B cell (primary cell): ENCODE measurements around the gene VIL1.

Source experiments
- EZH2 ChIP-seq: IDR thresholded peaks from 2 replicates; pipeline ENCODE4 v1.6.1; 2012; ENCODE audit warnings: borderline replicate concordance, low read depth, mild to moderate bottlenecking, moderate library complexity, low read length; ENCODE audit not compliant: insufficient read depth, poor library complexity, severe bottlenecking
- TF ChIP-seq, protein P1 (sequence below): fragments of 200-600 bp; IDR thresholded peaks from one replicate; pipeline ENCODE4 v1.8.0; 2022; ENCODE audit warnings: antibody characterized with exemption, mild to moderate bottlenecking

- TF ChIP-seq, protein P1, sequence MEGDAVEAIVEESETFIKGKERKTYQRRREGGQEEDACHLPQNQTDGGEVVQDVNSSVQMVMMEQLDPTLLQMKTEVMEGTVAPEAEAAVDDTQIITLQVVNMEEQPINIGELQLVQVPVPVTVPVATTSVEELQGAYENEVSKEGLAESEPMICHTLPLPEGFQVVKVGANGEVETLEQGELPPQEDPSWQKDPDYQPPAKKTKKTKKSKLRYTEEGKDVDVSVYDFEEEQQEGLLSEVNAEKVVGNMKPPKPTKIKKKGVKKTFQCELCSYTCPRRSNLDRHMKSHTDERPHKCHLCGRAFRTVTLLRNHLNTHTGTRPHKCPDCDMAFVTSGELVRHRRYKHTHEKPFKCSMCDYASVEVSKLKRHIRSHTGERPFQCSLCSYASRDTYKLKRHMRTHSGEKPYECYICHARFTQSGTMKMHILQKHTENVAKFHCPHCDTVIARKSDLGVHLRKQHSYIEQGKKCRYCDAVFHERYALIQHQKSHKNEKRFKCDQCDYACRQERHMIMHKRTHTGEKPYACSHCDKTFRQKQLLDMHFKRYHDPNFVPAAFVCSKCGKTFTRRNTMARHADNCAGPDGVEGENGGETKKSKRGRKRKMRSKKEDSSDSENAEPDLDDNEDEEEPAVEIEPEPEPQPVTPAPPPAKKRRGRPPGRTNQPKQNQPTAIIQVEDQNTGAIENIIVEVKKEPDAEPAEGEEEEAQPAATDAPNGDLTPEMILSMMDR: no peak
- no peak for TF ChIP-seq EZH2
Observed at GRCh38 chr2:218431878-218432277, 13.0 kb downstream of the VIL1 start.
